ENCODE data around the gene PSMD6.

- no peak for TF ChIP-seq CTCF (IDR thresholded peaks at IDR 0.05; ENCODE audit: insufficient read depth, low read length)
- no peak for TF ChIP-seq REST (IDR thresholded peaks at IDR 0.05; ENCODE audit: insufficient replicate concordance, low read depth)
- TF ChIP-seq POLR2AphosphoS5 (IDR thresholded peaks at IDR 0.05; ENCODE audit: low read depth) = no peak
Observed at GRCh38 chr3:64067506-64068346, 44.4 kb upstream of the PSMD6 start.
